A549 (cell line): Measurements from ENCODE around the gene IFRD2.

ENCODE experiments used
- CHD2 ChIP-seq: fragments of 150-350 bp; IDR thresholded peaks from 2 replicates; pipeline ENCODE4 v1.6.1; 2014; ENCODE audit warnings: low read length; ENCODE audit not compliant: partially characterized antibody
- CTCF ChIP-seq: fragments of >200 bp; sonication (Bioruptor Twin); formaldehyde crosslinking; IDR thresholded peaks from 3 replicates; pipeline ENCODE4 v1.5.1; 2016
- EHMT2 ChIP-seq: fragments of 200-600 bp; sonication (generic); IDR thresholded peaks from 2 replicates; pipeline ENCODE4 v1.6.1; 2016; ENCODE audit warnings: antibody characterized with exemption, low read depth, mild to moderate bottlenecking, moderate library complexity
- EP300 ChIP-seq, 2 experiments: fragments of >200 bp; sonication (Bioruptor Twin); formaldehyde crosslinking; IDR thresholded peaks; 2 replicates in 1 of 2; 3 replicates in 1 of 2; pipeline ENCODE4 v1.6.1; 2016 to 2017
- FOSB ChIP-seq: fragments of 250-450 bp; sonication (Bioruptor Pico); IDR thresholded peaks from 2 replicates; pipeline ENCODE4 v1.5.0; 2020; ENCODE audit warnings: mild to moderate bottlenecking, moderate library complexity
- FOSL2 ChIP-seq, 2 experiments: fragments of 450-650 bp in 1 of 2; fragments of >200 bp in 1 of 2; sonication (Bioruptor Twin) in 1 of 2; formaldehyde crosslinking; IDR thresholded peaks; 2 replicates each; pipeline versions ENCODE4 v1.5.0 to v1.6.1; 2016 to 2020; ENCODE audit warnings: mild to moderate bottlenecking in 1 of 2, moderate library complexity in 1 of 2
- MAX ChIP-seq: IDR thresholded peaks from 2 replicates; pipeline ENCODE4 v1.6.1; 2012
- MYC ChIP-seq: IDR thresholded peaks from 2 replicates; pipeline ENCODE4 v1.6.1; 2012; ENCODE audit warnings: mild to moderate bottlenecking, inconsistent platforms, low read length, improper control_type of control experiment, borderline replicate concordance
- POLR2A ChIP-seq: IDR thresholded peaks from 2 replicates; pipeline ENCODE4 v1.6.1; 2012; ENCODE audit warnings: mild to moderate bottlenecking, low read length
- TP53 ChIP-seq: fragments of 250-450 bp; sonication (Bioruptor Pico); IDR thresholded peaks from 2 replicates; pipeline ENCODE4 v1.5.0; 2021; ENCODE audit warnings: mild to moderate bottlenecking, moderate library complexity

- no peak for TF ChIP-seq CTCF
- no peak for TF ChIP-seq EP300 (IDR thresholded peaks at IDR 0.05)
- TF ChIP-seq EHMT2 = no peak
- no peak for TF ChIP-seq POLR2A
- TF ChIP-seq MAX = no peak
- no peak for TF ChIP-seq TP53 (CRISPR knock-in tag)
- TF ChIP-seq FOSB (CRISPR knock-in tag) = no peak
- TF ChIP-seq FOSL2 (IDR thresholded peaks at IDR 0.05) = no peak
- TF ChIP-seq FOSL2 (CRISPR knock-in tag; IDR thresholded peaks at IDR 0.05) = no peak
- no peak for TF ChIP-seq CHD2
- TF ChIP-seq MYC = no peak
Observed at GRCh38 chr3:50264964-50265485, 27.2 kb downstream of the IFRD2 start.
